HuH-7.5 (cell line): ENCODE results near the gene TIGIT.
"Not testable (repeated sequence)": the region's sequence is repeated elsewhere in the genome, so short reads cannot be mapped to it uniquely, and the experiment has no call there.

Experiments used
- DNase-seq: peaks from one replicate; pipeline ENCODE4 v3.0.0; 2011; ENCODE audit warnings: low spot score

Gene TIGIT

GRCh38 chr3:114293838-114294535 is at the start of gene TIGIT:
Gene TIGIT, plus strand, starts transcription at chr3:114294028. Its CDS starts 34 bp downstream, at chr3:114294062.
- no peak for DNase-seq

- no peak for DNase-seq
These were observed 40.9 kb upstream of the TIGIT start for GRCh38 chr3:114252954-114253353.

GRCh38 chr3:114253505-114253904 is 40.3 kb upstream of the TIGIT start:
- no peak for DNase-seq

GRCh38 chr3:114259566-114259965 is 34.3 kb upstream of the TIGIT start:
- DNase-seq: no peak

DNA sequence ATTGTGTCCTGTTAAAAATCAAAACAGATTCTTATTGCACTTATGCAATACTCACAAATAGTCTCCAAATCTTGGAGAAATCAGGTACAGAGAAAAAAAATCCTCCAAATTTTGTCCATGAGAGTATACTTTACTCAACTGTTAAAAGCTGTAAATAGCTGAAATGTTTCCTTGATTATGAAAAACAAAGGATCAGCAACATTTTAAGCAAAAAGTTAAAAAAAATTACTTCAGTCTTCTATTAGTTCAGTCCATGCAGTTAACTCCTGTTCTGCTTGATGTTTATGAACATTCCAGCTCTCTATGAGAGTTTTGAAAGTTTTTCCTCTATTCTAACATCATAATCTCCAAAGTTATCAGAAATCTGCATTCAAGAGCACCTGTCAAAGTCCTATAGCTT is 33.7 kb upstream of the TIGIT start:
- DNase-seq: no peak

DNA sequence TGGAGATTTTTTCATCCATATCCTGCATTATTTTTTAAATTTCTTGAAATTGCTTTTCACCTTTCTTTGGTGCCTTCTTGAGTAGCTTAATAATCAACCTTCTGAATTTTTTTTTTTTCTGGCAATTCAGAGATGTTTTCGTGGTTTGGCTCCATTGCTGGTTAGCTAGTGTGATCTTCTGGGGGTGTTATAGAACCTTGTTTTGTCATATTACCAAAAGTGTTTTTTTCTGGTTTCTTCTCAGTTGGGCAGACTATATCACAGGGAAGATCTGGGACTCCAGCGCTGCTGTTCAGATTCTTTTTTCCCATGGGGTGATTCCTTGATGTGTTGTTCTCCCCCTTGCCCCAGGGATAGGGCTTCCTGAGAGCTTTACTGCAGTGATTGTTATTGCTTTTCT is 23.8 kb upstream of the TIGIT start:
- no peak for DNase-seq

- no peak for DNase-seq
These were observed 21.6 kb upstream of the TIGIT start for GRCh38 chr3:114272271-114272670.

GRCh38 chr3:114274929-114275328 is 18.9 kb upstream of the TIGIT start:
- no peak for DNase-seq

GRCh38 chr3:114276856-114277255 is 17.0 kb upstream of the TIGIT start:
- DNase-seq: not testable (repeated sequence)

DNA sequence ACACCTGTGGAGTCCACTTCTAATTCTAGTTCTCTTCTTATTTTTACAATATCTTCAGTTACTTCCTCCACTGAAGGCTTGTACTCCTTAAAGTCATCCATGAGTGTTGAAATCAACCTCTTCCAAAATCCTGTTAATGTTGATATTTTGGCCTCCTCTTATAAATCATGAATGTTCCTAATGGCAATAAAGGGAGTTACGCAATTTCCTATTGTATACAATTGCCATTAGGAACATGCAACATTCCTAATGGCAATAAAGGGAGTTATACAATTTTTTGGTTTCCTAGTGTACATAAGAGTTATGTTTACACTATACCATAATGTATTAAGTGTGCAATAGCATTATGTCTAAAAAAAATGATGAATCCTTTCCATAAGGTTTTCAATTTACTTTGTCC is 9.2 kb upstream of the TIGIT start:
- DNase-seq: no peak

GRCh38 chr3:114285648-114286230 is 8.1 kb upstream of the TIGIT start:
- no peak for DNase-seq

GRCh38 chr3:114286266-114286665 is 7.6 kb upstream of the TIGIT start:
- no peak for DNase-seq

GRCh38 chr3:114290911-114291901 is 2.6 kb upstream of the TIGIT start:
- DNase-seq: peak; percentile 64

DNA sequence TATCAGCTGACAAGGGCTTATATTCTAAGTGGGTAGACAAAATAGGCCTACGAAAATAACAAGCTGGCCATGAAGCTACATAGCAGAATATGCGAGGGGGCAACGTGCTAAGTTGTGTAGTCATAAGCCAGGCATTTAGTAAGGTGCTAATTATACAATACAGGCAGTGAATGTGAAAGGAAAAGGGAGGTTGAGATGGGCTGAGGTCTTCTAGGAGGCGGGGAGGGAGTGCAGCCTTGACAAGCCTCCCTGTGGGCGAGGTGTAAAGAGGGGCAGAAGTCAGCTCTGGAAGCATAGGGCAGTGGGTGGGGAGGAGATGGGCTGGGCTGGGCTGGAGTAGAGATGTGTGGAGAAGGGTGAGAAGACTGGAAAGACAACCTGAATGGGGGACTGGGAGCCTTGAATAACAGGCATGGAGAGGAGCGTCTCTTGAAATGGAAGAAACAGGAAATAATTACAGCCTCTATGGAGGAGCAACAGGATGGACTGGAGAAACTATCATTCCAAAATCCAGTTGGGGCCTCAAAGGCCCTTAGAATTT is 1.2 kb downstream of the TIGIT start:
- DNase-seq: no peak

DNA sequence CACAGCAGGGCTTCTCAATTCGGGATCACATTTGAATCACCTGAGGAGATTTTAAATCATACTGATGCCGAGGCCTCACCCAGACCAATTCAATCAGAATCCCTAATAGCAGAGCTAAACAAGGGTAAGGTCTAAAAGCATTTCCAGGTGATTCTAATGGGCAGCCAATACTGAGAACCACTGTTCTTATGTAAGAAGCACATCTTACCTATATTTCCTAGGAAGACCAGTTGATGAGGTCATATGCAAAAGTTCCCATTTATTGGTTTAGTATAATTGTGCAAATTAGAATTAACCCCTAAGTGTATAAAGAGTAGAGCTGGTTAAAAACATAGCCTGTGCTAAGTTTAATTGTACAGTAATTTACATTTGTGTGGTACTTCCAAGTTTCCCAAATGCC is 2.1 kb downstream of the TIGIT start:
- DNase-seq: no peak

GRCh38 chr3:114299421-114299820 is 5.6 kb downstream of the TIGIT start:
- peak; percentile 64 for DNase-seq

GRCh38 chr3:114299941-114300624 is 6.3 kb downstream of the TIGIT start:
- no peak for DNase-seq

DNA sequence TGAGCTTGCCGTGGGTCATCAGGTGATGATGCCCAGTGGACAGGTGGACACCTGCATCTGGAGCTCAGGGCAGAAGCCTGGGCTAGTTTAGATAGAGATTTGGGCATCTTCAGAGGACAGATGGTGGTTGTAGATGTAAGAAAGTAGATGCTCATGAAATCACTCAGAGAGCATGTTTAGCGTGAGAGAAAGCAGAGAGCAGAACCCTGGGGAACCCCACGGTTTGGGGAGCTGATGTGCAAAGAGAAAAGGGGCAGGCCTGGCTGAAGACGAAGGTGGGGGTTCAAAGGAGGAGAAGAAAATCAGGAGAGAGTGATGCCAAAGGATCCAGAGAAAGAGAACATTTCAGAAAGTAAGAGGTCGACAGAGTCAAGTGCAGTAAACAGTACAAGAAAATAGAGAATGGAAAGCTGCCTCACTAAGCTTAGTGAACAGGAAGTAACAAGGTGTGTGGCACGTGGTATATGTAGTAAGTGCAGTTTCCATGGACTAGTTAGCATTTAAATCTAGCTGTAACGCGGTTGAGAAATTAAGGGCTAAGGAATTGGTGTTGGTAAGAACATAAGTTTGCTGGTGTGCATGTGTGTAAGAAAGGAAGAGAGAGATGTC is 13.5 kb downstream of the TIGIT start:
- DNase-seq: no peak

DNA sequence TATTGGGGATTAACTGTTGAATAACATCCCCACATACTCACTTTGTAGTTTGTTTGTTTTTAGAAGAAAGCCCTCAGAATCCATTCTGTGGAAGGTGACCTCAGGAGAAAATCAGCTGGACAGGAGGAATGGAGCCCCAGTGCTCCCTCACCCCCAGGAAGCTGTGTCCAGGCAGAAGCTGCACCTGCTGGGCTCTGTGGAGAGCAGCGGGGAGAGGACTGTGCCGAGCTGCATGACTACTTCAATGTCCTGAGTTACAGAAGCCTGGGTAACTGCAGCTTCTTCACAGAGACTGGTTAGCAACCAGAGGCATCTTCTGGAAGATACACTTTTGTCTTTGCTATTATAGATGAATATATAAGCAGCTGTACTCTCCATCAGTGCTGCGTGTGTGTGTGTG is 14.0 kb downstream of the TIGIT start:
- DNase-seq: no peak

DNA sequence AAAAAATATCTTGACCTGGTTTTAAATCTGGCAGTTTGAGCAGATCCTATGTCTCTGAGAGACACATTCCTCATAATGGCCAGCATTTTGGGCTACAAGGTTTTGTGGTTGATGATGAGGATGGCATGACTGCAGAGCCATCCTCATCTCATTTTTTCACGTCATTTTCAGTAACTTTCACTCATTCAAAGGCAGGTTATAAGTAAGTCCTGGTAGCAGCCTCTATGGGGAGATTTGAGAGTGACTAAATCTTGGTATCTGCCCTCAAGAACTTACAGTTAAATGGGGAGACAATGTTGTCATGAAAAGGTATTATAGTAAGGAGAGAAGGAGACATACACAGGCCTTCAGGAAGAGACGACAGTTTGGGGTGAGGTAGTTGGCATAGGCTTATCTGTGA is 14.5 kb downstream of the TIGIT start:
- DNase-seq: no peak

DNA sequence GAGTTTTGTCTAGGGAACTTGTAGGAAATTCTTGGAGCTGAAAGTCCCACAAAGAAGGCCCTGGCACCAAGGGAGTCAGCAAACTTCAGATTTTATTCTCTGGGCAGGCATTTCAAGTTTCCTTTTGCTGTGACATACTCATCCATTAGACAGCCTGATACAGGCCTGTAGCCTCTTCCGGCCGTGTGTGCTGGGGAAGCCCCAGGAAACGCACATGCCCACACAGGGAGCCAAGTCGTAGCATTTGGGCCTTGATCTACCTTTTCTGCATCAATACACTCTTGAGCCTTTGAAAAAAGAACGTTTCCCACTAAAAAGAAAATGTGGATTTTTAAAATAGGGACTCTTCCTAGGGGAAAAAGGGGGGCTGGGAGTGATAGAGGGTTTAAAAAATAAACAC is 15.0 kb downstream of the TIGIT start:
- no peak for DNase-seq

DNA sequence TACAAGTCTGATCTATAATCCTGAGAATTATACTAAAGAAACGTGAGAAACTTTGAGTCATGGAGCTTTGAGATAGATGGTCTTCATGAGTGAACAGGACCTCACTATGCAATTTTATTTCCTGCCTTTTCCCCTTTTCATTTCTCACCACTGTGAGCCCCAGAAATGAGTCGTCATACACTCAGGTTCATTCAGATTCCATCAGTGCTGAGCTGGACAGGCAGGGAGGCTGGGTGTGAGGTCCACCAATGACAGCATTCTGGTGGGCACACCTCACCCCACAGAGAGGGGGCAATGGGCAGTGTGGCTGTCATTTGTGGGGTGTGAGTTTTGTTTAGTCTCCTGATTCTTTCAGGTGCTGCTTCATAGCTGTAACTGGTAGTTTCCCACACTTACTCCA is 16.9 kb downstream of the TIGIT start:
- no peak for DNase-seq
